ENCODE results near the gene SLC35F2. TPM values are rescaled to one million over a fixed set of nuclear protein-coding genes. Genes with fewer than 3 reads are reported as not detected.

Gene SLC35F2
- total RNA-seq, 3 donors from 2014 or later: 5.7 to 6.9 (median 5.8) TPM

GRCh38 chr11:107857550-107858216 is 904 bp downstream of the SLC35F2 start:
- DNase-seq (ENCODE audit: low spot score in 2 of 2): no peak
- peaks cover 0 to 2% of the 10 kb centered on the region in 2 donors for H3K4me1 ChIP-seq
- intact Hi-C loops (cut with DNase I; ENCODE audit: low total_unique reads): no loop called here
- no peaks in the 10 kb centered on the region for H3K9me3 ChIP-seq
- no peaks in the 10 kb centered on the region for H3K27me3 ChIP-seq
- H3K4me3 ChIP-seq: peak overlapping the region; percentile 74 to 90 (median 79)
- no peak for TF ChIP-seq POLR2A (IDR thresholded peaks at IDR 0.05)
- no peak for TF ChIP-seq POLR2AphosphoS5 (IDR thresholded peaks at IDR 0.05)
- no peak for TF ChIP-seq CTCF (IDR thresholded peaks at IDR 0.05)
- no peaks in the 10 kb centered on the region for H3K36me3 ChIP-seq
- H3K27ac ChIP-seq: peak overlapping the region; percentile 72 to 81

GRCh38 chr11:107856981-107857517 is 1.5 kb downstream of the SLC35F2 start:
- Histone ChIP-seq H3K9me3 (no peaks in the 10 kb centered on the region), H3K4me3 (no peak overlapping the region), H3K36me3 (no peaks in the 10 kb centered on the region), H3K27ac (no peak overlapping the region), H3K27me3 (no peaks in the 10 kb centered on the region), H3K4me1 (peaks cover 0 to 2% of the 10 kb centered on the region in 2 donors)
- TF ChIP-seq POLR2A (IDR thresholded peaks at IDR 0.05) (no peak), CTCF (IDR thresholded peaks at IDR 0.05) (no peak), POLR2AphosphoS5 (IDR thresholded peaks at IDR 0.05) (no peak)
- intact Hi-C loops (cut with DNase I; ENCODE audit: low total_unique reads): no loop called here
- no peak for DNase-seq (ENCODE audit: low spot score in 2 of 2)

- H3K27me3 ChIP-seq: no peaks in the 10 kb centered on the region
- H3K4me1 ChIP-seq: peaks cover 0 to 2% of the 10 kb centered on the region in 2 donors
- H3K4me3 ChIP-seq: no peak overlapping the region
- H3K9me3 ChIP-seq: no peaks in the 10 kb centered on the region
- TF ChIP-seq POLR2AphosphoS5 (IDR thresholded peaks at IDR 0.05): no peak
- no peak for TF ChIP-seq CTCF (IDR thresholded peaks at IDR 0.05)
- no peak for TF ChIP-seq POLR2A (IDR thresholded peaks at IDR 0.05)
- no peak for DNase-seq (ENCODE audit: low spot score in 2 of 2)
- no peak overlapping the region for H3K27ac ChIP-seq
- intact Hi-C loops (cut with DNase I; ENCODE audit: low total_unique reads): no loop called here
- H3K36me3 ChIP-seq: no peaks in the 10 kb centered on the region
Observed at GRCh38 chr11:107856180-107856980, 2.2 kb downstream of the SLC35F2 start.

- Histone ChIP-seq H3K27me3 (no peaks in the 10 kb centered on the region), H3K36me3 (no peaks in the 10 kb centered on the region), H3K4me1 (no peaks in the 10 kb centered on the region), H3K27ac (no peak overlapping the region), H3K9me3 (no peaks in the 10 kb centered on the region), H3K4me3 (no peak overlapping the region)
- TF ChIP-seq POLR2A (IDR thresholded peaks at IDR 0.05): no peak
- no peak for TF ChIP-seq POLR2AphosphoS5 (IDR thresholded peaks at IDR 0.05)
- no peak for TF ChIP-seq CTCF (IDR thresholded peaks at IDR 0.05)
- DNase-seq (ENCODE audit: low spot score in 2 of 2): no peak
- intact Hi-C loops (cut with DNase I; ENCODE audit: low total_unique reads): no loop called here
Observed at GRCh38 chr11:107853070-107853469, 5.5 kb downstream of the SLC35F2 start.

All from breast epithelium (tissue), 4 donors.